Thyroid gland (tissue), 4 donors: ENCODE measurements around the gene REELD1.

ENCODE experiments used
- POLR2A ChIP-seq, 2 donors: fragments of 450-650 bp; IDR thresholded peaks; one replicate each; pipeline ENCODE4 v1.6.1; 2017; ENCODE audit warnings: antibody characterized with exemption in 2 of 2, mild to moderate bottlenecking in 2 of 2, moderate library complexity in 1 of 2
- TF ChIP-seq, protein P1 (sequence below), 6 experiments: fragments of 200-600 bp in 3 of 6; fragments of 450-650 bp in 3 of 6; sonication (generic) in 3 of 6; IDR thresholded peaks; one replicate each; pipeline ENCODE4 v1.5.1; 2016 to 2019; ENCODE audit warnings: antibody characterized with exemption in 6 of 6, mild to moderate bottlenecking in 2 of 6, inconsistent platforms in 1 of 6, moderate library complexity in 1 of 6

DNA sequence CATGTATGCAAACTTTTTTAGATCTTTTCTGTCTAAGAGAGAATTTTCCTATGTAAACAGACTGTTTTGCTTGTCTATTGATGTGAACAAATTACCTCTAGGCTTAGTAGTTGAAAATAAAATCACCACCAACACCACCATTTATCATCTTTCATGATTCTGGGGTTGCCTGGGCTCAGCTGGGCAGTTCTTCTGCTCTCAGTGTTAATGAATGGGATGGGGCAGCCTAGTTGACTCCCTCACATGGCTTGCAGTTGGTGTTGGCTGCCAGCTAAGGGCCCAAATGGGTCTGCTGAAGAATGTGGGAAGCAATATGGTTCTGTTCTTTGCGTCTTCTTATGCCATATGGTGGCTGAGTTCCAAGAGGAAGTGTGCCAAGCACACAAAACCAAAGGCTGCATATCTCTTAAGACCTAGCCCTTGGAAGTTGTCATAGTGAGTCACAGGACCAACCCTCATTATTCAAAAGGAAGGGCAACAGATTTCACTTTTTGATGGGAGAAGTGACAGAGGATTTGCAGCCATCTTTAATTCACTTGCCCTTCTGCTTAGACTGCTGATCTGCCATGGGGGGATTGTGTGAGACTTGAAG lies 17.9 kb downstream of the REELD1 start:
- TF ChIP-seq, protein P1, sequence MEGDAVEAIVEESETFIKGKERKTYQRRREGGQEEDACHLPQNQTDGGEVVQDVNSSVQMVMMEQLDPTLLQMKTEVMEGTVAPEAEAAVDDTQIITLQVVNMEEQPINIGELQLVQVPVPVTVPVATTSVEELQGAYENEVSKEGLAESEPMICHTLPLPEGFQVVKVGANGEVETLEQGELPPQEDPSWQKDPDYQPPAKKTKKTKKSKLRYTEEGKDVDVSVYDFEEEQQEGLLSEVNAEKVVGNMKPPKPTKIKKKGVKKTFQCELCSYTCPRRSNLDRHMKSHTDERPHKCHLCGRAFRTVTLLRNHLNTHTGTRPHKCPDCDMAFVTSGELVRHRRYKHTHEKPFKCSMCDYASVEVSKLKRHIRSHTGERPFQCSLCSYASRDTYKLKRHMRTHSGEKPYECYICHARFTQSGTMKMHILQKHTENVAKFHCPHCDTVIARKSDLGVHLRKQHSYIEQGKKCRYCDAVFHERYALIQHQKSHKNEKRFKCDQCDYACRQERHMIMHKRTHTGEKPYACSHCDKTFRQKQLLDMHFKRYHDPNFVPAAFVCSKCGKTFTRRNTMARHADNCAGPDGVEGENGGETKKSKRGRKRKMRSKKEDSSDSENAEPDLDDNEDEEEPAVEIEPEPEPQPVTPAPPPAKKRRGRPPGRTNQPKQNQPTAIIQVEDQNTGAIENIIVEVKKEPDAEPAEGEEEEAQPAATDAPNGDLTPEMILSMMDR (IDR thresholded peaks at IDR 0.05): no peak
- no peak for TF ChIP-seq POLR2A (IDR thresholded peaks at IDR 0.05)
